ENCODE results near the gene CHPF2.

CHPF2 gene, protein sequence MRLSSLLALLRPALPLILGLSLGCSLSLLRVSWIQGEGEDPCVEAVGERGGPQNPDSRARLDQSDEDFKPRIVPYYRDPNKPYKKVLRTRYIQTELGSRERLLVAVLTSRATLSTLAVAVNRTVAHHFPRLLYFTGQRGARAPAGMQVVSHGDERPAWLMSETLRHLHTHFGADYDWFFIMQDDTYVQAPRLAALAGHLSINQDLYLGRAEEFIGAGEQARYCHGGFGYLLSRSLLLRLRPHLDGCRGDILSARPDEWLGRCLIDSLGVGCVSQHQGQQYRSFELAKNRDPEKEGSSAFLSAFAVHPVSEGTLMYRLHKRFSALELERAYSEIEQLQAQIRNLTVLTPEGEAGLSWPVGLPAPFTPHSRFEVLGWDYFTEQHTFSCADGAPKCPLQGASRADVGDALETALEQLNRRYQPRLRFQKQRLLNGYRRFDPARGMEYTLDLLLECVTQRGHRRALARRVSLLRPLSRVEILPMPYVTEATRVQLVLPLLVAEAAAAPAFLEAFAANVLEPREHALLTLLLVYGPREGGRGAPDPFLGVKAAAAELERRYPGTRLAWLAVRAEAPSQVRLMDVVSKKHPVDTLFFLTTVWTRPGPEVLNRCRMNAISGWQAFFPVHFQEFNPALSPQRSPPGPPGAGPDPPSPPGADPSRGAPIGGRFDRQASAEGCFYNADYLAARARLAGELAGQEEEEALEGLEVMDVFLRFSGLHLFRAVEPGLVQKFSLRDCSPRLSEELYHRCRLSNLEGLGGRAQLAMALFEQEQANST

GRCh38 chr7:151232091-151232916 is at the start of gene CHPF2:
TSS of gene CHPF2 (plus strand) at chr7:151232483. CDS start at chr7:151234012, 1,529 bp downstream.
- ChIA-PET POLR2A (ENCODE audit: low non-redundant PET) (no interaction called here), CTCF (no interaction called here)
- peak; percentile 90 for DNase-seq (ENCODE audit: low spot score)
- peak within 1 kb of the TSS; percentile 76 for H3K27ac ChIP-seq
- no peak for TF ChIP-seq CTCF (conservative IDR thresholded peaks at IDR 0.05; ENCODE audit: low read depth)

- ChIA-PET CTCF (no interaction called here), POLR2A (ENCODE audit: low non-redundant PET) (no interaction called here)
- H3K27ac ChIP-seq, result no peak overlapping the region
- DNase-seq (ENCODE audit: low spot score), result no peak
- no peak for TF ChIP-seq CTCF (conservative IDR thresholded peaks at IDR 0.05; ENCODE audit: low read depth)
Observed at GRCh38 chr7:151185762-151186639, 46.3 kb upstream of the CHPF2 start.

- DNase-seq (ENCODE audit: low spot score), result no peak
- H3K27ac ChIP-seq, result no peak within 1 kb of the TSS
- POLR2A ChIA-PET (ENCODE audit: low non-redundant PET), result no interaction called here
- no peak for TF ChIP-seq CTCF (conservative IDR thresholded peaks at IDR 0.05; ENCODE audit: low read depth)
- CTCF ChIA-PET, result no interaction called here
Observed at GRCh38 chr7:151186640-151187408, 45.5 kb upstream of the CHPF2 start, which contains the start of gene ASB10. TSS of gene ASB10 (minus strand) at chr7:151187250. CDS start at chr7:151187130, 120 bp downstream.

GRCh38 chr7:151187409-151188251 is 44.7 kb upstream of the CHPF2 start:
- H3K27ac ChIP-seq, result no peak overlapping the region
- ChIA-PET POLR2A (ENCODE audit: low non-redundant PET) (no interaction called here), CTCF (no interaction called here)
- no peak for TF ChIP-seq CTCF (conservative IDR thresholded peaks at IDR 0.05; ENCODE audit: low read depth)
- DNase-seq (ENCODE audit: low spot score), result no peak

DNA sequence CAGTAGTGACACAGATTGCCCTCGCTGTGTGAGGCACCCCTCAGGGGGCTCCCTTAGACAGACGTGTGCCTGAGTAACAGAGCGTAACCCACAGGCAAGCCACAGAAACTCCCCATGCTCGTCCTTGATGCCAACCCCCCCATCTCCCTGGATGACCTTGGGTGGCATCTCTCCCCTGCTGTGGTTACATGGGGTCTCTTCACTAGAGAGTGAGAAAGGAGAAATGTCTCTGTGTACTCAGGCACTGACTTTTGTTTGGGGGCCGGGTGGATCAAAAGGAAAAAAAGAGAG is 44.1 kb upstream of the CHPF2 start:
- no peak for DNase-seq (ENCODE audit: low spot score)
- no peak for TF ChIP-seq CTCF (conservative IDR thresholded peaks at IDR 0.05; ENCODE audit: low read depth)
- POLR2A ChIA-PET (ENCODE audit: low non-redundant PET), result no interaction called here
- CTCF ChIA-PET, result no interaction called here
- no peak overlapping the region for H3K27ac ChIP-seq

All from RWPE1 (cell line).